Measurements from ENCODE around the gene KIF3C.
A peak's percentile ranks its signal among the peaks of the same experiment; 100 is the strongest.
"Not testable (repeated sequence)": the region's sequence is repeated elsewhere in the genome, so short reads cannot be mapped to it uniquely, and the experiment has no call there.

KIF3C gene

GRCh38 chr2:25913696-25913973 lies 68.7 kb downstream of the KIF3C start:
- DNase-seq = not testable (repeated sequence)

- no peak for DNase-seq
These were observed 69.2 kb downstream of the KIF3C start for GRCh38 chr2:25912851-25913695.

- DNase-seq = not testable (repeated sequence)
These were observed 72.7 kb downstream of the KIF3C start for GRCh38 chr2:25909574-25909973.

- DNase-seq = no peak
These were observed 77.2 kb downstream of the KIF3C start for GRCh38 chr2:25905126-25905525.

GRCh38 chr2:25903216-25903776 lies 79.0 kb downstream of the KIF3C start:
- no peak for DNase-seq

- DNase-seq = no peak
These were observed 82.8 kb downstream of the KIF3C start for GRCh38 chr2:25899404-25899970.

GRCh38 chr2:25897506-25897905 lies 84.8 kb downstream of the KIF3C start:
- DNase-seq = no peak

GRCh38 chr2:25896308-25896707 lies 86.0 kb downstream of the KIF3C start:
- not testable (repeated sequence) for DNase-seq

- DNase-seq = no peak
These were observed 86.7 kb downstream of the KIF3C start for GRCh38 chr2:25895610-25896009.

GRCh38 chr2:25895018-25895417 lies 87.3 kb downstream of the KIF3C start:
- DNase-seq = no peak

GRCh38 chr2:25894135-25894830 lies 88.0 kb downstream of the KIF3C start:
- no peak for DNase-seq

GRCh38 chr2:25891672-25892071 lies 90.6 kb downstream of the KIF3C start:
- no peak for DNase-seq

GRCh38 chr2:25887624-25888242 lies 94.6 kb downstream of the KIF3C start:
- DNase-seq = no peak

GRCh38 chr2:25885933-25886332 lies 96.4 kb downstream of the KIF3C start:
- no peak for DNase-seq

GRCh38 chr2:25881764-25882163 lies 100.5 kb downstream of the KIF3C start:
- DNase-seq = no peak

GRCh38 chr2:25879133-25879730 lies 103.1 kb downstream of the KIF3C start:
- DNase-seq = no peak

GRCh38 chr2:25878361-25879132 lies 103.8 kb downstream of the KIF3C start, which contains the start of gene ASXL2:
Gene ASXL2, minus strand, starts transcription at chr2:25878487. Its CDS starts 265 bp downstream, at chr2:25878222.
- DNase-seq = peak; percentile 96

GRCh38 chr2:25877431-25878360 lies 104.6 kb downstream of the KIF3C start:
- DNase-seq = peak; percentile 53
